Activated CD8-positive, alpha-beta memory T cell treated with anti-CD3 and anti-CD28 coated beads for 36 hours (primary cell): ENCODE measurements around the gene SLC11A2. TPM values are rescaled to one million over a fixed set of nuclear protein-coding genes. Genes with fewer than 3 reads are reported as not detected.

Source experiments
- CTCF ChIA-PET: fragments of 350-600 bp; sonication (Branson Sonifier 250); formaldehyde crosslinking; loops from one replicate; lab custom pipeline; 2021; ENCODE audit warnings: antibody characterized with exemption; lab: Charles Lee
- POLR2A ChIA-PET: fragments of 350-600 bp; sonication (Branson Sonifier 250); formaldehyde crosslinking; loops from one replicate; lab custom pipeline; 2021; ENCODE audit warnings: antibody characterized with exemption; lab: Charles Lee
- total RNA-seq, 2 experiments: library from RNA; stranded (reverse); gene quantifications; one replicate each; pipeline ENCODE4 v1.2.3, GENCODE V29; 2021

The SLC11A2 gene
- total RNA-seq, 2 experiments from 2014 or later, result 33.4 to 33.8 TPM

DNA sequence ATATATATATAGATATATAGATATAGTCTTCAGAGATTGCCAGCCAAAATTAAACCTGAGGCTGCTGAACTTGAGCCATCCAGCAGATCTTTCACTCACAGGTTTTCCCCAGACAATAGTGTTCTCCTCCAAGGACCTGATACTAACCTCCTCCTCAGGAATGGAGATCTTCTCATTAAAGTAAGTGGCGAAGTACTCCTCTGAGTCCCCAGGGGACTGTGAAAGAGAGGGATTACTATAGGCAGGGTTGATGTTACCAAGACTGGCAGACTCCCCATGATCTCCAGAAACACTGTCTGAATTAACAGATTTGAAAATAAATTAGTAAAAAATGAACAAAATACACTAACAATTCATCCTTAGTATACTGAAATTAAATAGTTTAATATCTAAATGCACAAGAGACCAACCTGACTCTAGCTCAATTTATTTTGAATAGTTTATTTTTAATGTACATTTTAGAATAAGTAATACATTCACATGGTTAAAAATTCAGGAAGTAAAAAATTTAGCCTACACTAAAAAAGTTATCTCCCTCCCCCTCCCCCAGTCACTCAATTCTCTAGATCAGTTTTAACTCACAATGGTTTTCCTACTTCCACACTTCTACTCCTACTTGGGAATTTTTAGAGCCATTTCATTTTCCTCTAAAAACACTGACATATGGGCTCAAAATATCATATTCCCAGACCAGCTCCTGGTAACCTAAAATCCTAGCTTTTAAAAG is 17.7 kb downstream of the SLC11A2 start:
- CTCF ChIA-PET, result no interaction called here
- POLR2A ChIA-PET, result interaction anchor here (1.9 kb wide), 1 partner anchor 18 kb away, joined by 9 read pairs; the partner anchor contains the start of gene SLC11A2

DNA sequence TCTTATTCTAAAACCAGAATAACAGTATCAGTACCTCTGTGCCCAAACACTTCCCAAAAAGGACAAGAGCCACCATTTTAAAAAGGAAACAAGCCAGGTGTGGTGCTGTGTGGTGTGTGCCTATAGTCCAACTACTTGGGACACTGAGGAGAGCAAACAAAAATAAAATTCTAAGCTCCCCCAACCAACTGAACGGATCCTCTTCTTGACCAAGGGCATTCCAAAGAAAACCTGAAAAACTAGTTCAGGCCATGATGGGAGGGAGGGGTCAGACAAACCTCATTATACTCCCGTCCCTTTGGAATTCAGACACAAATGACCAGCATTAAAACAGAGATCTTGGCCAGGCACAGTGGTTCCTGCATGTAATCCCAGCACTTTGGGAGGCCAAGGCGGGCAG is 20.5 kb downstream of the SLC11A2 start:
- POLR2A ChIA-PET, result no interaction called here
- CTCF ChIA-PET, result no interaction called here

DNA sequence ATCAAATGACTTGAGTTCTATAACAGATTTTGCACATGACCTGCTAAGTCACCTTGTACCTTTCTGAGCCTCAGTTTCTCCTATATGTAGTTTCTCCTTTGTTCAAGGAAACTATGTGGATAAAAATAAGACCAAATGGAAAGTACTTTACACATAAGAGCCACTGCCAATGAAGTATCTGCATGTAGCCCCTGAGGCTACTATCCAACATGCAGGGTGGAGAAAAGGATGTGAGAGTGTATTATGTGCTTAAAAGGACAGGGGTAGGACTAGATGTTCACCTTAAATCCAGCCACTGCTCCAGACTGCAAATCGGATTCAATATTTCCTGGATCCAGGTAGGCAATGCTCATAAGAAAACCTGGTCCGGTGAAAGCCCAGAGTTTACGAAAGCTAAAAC is 21.2 kb downstream of the SLC11A2 start:
- CTCF ChIA-PET, result no interaction called here

DNA sequence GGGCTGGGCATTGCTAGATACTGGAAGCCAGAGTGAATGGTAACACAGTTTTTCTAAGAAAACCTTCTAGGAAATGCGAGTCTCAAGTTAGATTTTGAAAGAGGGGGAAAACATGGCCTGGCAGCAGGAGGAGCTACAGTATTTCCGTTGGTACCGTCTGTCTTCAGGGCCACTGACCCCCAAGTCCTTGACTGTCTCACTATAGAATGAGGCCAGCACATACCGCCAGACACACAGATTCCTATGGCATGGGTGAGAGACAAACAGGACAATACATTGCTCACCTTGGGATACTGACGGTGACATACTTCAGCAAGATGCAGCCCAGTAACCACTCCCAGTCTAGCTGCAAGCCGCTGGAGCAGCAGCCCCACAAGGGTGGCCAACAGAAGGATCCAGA is 21.7 kb downstream of the SLC11A2 start:
- POLR2A ChIA-PET, result no interaction called here

More for the DNA sequence above, 21.2 kb downstream of the SLC11A2 start:
- POLR2A ChIA-PET, result no interaction called here

DNA sequence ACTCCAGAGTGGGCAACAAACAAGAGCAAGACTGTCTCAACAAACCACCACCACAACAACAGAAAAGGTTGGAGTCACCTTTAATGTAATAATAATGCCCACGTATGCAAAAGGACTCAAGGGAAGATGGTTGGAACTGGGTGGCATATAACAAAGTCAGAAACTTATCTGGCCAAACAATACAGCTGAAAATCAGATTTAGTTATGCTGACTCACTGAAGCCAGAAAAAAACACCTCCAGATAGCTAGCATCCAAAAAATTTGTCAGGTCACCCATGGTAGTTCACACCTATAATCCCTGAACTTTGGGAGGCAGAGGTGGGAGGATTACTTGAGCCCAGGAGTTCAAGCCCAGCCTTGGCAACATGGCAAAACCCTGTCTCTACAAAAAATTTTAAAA is 24.4 kb downstream of the SLC11A2 start:
- CTCF ChIA-PET, result interaction anchor here (0.6 to 1.0 kb wide), 2 partner anchors 13 to 993 kb away, joined by 3 read pairs; no protein-coding TSS in a partner anchor
- POLR2A ChIA-PET, result no interaction called here

More for the DNA sequence above, 21.7 kb downstream of the SLC11A2 start:
- CTCF ChIA-PET, result no interaction called here

DNA sequence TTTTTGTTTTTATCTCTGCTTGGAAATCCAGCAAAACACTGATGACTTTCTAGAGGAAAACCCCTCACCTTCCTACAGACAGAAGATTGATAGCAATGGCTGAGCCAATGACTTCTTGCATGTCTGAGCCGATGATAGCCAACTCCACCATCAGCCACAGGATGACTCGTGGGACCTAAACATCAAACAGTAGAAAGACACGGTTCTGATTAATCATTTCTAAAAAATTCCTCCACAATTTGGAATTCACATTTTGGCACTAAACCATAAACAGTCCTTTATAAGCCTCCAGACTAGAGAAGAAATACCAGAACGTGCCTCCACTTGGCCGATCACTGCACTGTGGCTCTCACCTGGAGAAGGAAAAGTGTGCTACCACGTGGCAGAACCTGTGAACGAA is 25.9 kb downstream of the SLC11A2 start:
- ChIA-PET CTCF (no interaction called here), POLR2A (no interaction called here)

DNA sequence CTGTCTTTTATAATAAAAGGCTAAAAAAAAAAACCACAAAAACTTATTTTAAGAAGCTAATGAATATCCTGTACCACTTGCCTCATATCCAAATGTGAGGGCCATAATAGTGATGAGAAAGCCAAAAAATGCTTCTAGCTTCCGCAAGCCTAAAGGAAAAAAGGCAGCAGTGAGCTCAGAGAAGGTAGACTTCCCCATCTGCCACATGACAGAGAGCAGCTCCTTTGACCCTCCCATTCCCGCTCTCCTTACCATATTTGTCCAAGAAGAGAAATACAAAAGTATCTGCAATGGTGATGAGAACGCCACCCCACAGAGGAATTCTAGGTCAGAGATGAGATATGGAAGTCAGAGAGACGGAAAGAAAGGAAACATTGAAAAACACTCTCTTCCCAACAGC is 27.1 kb downstream of the SLC11A2 start:
- POLR2A ChIA-PET, result interaction anchor here (0.6 kb wide), 2 partner anchors 219 to 546 kb away, joined by 3 to 4 read pairs; partner anchors contain the start of gene POU6F1

DNA sequence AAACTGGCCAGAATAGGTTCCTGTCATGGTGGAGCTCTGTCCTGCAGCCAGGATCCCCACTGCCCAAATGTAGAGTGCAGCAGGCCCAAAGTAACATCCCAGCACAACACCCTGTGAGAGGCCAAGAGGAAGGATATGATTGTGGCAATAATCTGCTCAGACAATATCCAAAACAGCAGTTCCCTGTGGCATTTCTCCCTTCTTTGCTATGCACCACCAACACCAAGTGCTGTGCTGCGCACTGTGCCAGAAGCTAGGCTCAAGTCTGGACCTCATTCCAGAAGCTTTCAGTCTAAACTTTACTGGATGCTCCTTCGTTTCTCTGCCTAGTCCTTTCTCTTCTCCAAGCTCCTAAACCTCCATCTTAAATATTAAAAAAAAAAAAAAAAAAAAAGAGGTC is 33.4 kb downstream of the SLC11A2 start:
- ChIA-PET CTCF (no interaction called here), POLR2A (no interaction called here)

More for the DNA sequence above, 27.1 kb downstream of the SLC11A2 start:
- CTCF ChIA-PET, result no interaction called here

DNA sequence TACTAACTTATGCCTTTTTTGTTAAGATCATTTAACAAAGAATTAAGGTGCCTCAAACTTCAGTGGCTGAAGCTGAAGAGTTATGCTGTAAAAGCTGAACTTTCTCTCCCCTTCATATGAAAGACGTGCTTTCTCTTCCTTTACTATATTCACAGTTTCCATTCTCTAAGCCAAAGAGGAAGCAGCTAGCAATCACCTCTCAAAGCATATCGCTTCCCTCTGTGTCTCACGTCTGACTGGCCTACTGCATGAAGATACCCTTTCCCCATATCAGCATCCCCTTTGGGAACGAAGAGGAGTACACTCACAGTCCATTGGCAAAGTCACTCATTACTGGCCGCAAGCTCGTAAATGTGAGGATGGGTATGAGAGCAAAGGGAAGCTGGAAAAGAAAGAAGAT is 34.9 kb downstream of the SLC11A2 start:
- CTCF ChIA-PET, result interaction anchor here (1.5 kb wide), 1 partner anchor 10 kb away, joined by 4 read pairs; no protein-coding TSS in a partner anchor
- POLR2A ChIA-PET, result no interaction called here

DNA sequence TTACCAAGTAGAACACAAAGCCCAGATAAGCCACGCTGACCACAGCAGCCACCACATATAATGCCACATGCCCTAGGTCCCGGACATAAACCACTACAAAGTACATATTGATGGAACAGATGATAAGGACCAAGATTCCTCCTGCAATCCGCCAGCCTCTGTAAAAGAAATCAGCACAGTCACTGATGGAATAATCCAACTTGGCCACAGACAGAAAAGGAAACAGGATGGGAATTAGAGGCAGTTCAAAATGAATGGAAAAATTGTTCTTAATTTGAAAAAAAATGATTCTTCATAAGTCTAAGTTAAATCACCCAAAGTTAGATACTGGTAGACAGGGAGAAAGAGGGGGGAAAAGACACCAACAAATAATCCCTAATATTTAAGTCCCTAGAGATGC is 35.4 kb downstream of the SLC11A2 start:
- ChIA-PET POLR2A (no interaction called here), CTCF (interaction anchor here (1.5 kb wide), 1 partner anchor 10 kb away, joined by 4 read pairs; no protein-coding TSS in a partner anchor)

DNA sequence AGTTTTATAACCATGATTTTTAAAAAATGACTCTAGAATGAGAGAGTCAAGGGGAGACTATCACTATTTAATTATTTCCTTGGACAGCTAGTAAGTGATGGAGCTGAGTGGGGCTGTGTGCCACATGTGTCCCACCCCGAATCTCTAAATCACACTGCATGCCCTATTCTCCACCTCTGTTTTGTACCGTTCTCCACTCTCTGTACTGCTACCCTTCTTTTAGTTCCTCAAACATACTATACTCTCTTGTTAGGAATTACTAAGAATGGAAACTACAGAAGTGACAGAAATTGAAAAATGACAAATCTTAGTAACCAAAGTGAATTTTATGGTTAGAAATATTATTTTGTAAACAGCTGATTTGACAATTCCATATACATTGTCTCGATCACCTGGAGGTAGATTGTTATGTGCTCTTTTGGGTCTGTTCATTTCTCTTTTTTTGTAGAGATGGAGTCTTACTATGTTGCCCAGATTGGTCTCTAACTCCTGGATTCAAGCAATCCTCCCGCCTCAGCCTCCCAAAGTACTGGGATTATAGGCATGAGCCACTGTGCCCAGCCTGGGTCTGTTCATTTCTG is 35.9 kb downstream of the SLC11A2 start:
- ChIA-PET POLR2A (interaction anchor here (0.6 kb wide), 1 partner anchor 487 kb away, joined by 3 read pairs; no protein-coding TSS in a partner anchor), CTCF (interaction anchor here (1.5 kb wide), 1 partner anchor 9 kb away, joined by 4 read pairs; no protein-coding TSS in a partner anchor)

DNA sequence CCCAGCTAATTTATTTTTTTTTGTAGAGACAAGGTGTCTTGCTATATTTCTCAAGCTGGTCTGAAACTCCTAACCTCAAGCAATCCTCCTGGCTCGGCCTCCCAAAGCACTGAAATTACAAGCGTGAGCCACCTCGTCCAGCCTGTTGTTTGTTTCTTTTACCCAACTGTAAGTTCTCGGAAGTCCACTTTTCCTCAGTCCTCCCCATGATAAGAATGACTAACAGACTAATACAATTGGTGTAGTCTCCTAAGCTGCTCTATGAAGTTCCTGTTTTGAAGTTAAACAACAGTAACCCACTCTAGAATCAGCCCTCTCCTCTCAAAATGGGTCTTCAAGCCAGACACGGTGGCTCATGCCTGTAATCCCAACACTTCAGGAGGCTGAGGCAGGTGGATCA is 37.3 kb downstream of the SLC11A2 start:
- ChIA-PET CTCF (interaction anchor here (1.2 kb wide), 1 partner anchor 13 kb away, joined by 3 read pairs; no protein-coding TSS in a partner anchor), POLR2A (no interaction called here)

DNA sequence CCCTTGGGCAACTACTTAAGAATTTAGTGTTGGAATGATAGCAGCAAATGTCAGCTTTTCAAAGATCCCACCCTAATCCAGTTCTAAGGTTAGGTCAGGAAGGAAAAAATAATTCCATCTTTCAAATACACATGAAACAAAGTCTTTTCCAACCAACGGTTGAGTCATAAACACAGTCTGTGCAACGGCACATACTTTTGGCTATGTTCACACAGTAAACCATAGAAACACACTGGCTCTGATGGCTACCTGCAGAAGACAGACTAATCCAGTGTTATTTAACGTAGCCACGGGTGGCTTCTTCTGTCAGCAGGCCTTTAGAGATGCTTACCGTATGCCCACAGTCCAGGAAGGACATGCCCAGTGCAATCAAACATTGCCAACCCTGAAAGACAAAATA is 38.1 kb downstream of the SLC11A2 start:
- ChIA-PET POLR2A (no interaction called here), CTCF (interaction anchor here (1.2 kb wide), 1 partner anchor 14 kb away, joined by 3 read pairs; no protein-coding TSS in a partner anchor)

DNA sequence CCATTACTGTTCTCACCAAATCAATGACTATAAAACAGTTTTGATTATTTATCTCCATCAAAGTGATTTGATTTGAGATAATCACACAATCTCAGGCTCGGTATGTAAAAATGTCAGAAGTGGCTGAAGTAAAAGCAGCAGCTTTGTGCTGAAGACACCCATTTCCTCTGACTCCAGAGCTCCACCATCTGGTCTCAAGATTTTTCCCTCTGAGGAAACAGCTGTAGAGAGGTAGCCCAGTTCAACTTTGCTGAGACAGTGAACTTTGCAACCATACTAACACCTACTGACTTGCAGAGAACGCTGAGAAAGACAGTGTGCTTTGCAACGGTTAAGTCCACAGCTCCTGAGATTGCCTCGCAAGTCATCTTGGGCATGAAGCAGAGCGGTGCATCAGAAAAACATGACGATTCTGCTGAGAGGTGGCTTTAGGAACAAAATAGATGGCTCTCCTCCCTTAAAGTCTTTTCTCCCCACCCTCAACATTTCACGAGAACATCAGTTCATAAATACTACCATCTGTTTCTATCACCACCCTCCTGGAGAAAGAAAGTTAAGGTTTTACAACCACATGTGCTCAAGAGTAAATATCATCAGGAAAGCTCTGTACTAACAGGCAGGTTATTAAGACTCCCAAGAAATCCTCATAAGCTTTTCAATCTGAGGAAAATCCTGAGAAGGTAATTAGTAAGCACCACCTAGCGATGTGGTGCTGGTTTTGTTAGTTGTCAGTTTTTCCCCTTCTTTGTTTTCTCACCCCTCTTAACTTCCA is 39.0 kb downstream of the SLC11A2 start:
- POLR2A ChIA-PET, result interaction anchor here (0.6 kb wide), 1 partner anchor 23 kb away, joined by 3 read pairs; no protein-coding TSS in a partner anchor
- CTCF ChIA-PET, result interaction anchor here (1.3 kb wide), 1 partner anchor 162 kb away, joined by 6 read pairs; no protein-coding TSS in a partner anchor

DNA sequence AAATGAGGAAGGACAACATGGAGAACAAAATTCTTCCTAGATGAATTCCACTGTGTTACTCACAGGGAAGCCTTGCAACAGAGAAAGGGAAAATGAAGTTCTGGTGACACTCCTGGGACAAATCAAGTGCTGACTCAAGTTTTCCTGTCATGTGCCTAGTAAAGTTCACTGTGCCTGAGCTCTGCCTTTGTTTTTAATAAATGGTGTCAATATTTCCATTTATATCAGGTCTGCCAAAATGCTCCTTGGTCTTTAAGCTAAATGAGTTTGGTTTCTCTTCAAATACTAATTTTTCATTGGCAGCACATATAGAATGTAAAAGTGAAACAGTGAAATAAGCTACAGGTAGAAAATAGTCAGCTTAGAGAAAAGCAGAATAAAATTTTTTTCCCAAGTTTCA is 40.9 kb downstream of the SLC11A2 start:
- ChIA-PET POLR2A (interaction anchor here (0.6 kb wide), 1 partner anchor 158 kb away, joined by 3 read pairs; no protein-coding TSS in a partner anchor), CTCF (interaction anchor here (1.0 kb wide), 1 partner anchor 40 kb away, joined by 3 read pairs; no protein-coding TSS in a partner anchor)

DNA sequence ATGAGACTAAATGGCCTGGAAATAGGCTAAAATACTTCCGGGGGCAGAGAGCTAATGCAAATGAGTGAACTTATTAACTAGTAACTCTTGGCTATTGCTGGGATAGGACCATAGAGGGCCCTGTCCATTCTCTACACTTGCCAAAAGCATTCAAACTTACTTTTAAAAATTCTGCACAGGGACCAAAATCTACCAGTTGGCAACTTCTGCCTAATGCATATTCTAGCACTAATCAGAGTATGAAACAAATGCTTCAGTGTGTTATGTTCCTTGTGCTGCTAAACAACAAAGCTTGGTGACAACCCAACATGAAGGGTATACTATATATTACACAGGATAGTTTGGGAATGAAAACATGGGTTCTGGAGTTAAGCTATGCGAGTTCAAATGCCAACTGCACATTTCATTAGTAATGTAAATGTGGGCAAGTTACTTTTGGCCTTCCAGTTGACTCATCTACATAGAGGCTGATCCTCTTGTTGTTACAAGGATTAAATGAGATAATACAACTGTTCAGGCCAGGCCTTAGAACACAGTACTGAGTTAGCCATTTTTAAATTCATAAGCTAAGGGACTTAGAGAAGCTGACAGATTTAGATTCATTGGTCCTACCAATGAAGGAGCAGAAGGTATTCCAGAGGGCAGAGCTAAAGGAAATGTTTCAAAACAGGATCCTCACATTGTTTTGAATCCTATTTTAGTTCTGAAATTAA is 41.4 kb downstream of the SLC11A2 start:
- POLR2A ChIA-PET, result interaction anchor here (0.6 kb wide), 1 partner anchor 157 kb away, joined by 3 read pairs; no protein-coding TSS in a partner anchor
- CTCF ChIA-PET, result interaction anchor here (0.6 to 2.4 kb wide), 2 partner anchors 159 to 219 kb away, joined by 3 to 8 read pairs; no protein-coding TSS in a partner anchor

DNA sequence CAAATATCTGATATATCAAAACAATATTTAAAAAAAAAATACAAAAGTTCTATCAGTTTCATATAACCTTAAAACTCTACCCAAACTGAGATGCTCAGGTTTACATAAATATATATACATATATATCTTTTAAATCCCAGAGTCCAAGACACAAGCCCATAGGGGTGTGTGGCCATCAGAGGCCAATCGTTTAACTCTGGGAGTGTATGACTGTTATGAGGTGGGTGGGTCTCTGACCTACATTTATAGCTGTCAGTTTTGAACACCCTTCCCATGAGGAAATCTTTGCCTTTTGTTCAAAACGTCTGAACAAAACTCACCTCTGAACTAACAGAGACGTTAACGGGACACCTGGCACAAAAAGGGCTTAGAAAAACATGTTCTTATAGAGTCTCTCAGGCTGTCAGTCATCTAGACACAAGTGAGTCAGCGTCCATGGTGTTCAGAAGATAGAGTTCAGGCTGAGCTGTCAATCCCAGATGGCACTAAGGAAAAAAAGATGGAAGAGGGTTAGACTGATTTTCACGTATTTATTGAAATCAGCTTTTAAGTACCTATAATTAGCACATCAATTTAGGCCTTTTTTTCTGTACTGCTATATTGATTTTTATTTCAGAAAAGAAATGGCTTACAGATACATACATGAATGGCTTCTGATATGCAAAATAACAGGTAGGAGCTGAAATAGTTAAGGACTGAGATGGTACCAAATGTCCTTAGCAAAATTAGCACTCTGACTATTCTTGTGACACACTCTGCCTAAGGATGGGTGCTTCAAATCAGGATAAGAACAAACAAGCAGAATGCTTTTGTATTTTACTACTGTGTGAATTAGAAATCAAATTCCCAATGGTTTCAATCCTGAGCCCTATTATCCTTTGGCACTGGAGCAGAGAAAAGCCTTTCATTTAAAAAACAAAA is 44.6 kb downstream of the SLC11A2 start:
- POLR2A ChIA-PET, result no interaction called here

More for the DNA sequence above, 44.6 kb downstream of the SLC11A2 start:
- CTCF ChIA-PET, result interaction anchor here (1.0 kb wide), 1 partner anchor 9 kb away, joined by 4 read pairs; no protein-coding TSS in a partner anchor
